Anterior cingulate cortex (tissue), 58 donors: ENCODE measurements around the gene NDOR1.

Experiments
- DNase-seq, 58 donors: peaks; one replicate each; lab custom pipeline; 2025; lab: John Stamatoyannopoulos, UW

Gene NDOR1

GRCh38 chr9:137179761-137180160 is 25.7 kb upstream of the NDOR1 start:
- DNase-seq, result no peak

- DNase-seq, result no peak
Measured at GRCh38 chr9:137180491-137180890, 25.0 kb upstream of the NDOR1 start.

GRCh38 chr9:137181680-137182079 is 23.8 kb upstream of the NDOR1 start:
- no peak for DNase-seq

- no peak for DNase-seq
Measured at GRCh38 chr9:137182836-137183235, 22.7 kb upstream of the NDOR1 start.

GRCh38 chr9:137183980-137184595 is 21.4 kb upstream of the NDOR1 start:
- no peak for DNase-seq

GRCh38 chr9:137184881-137185660 is 20.4 kb upstream of the NDOR1 start:
- DNase-seq, result no peak

- DNase-seq, result no peak
Measured at GRCh38 chr9:137185921-137186320, 19.6 kb upstream of the NDOR1 start.

GRCh38 chr9:137186385-137186784 is 19.1 kb upstream of the NDOR1 start:
- DNase-seq, result no peak

- no peak for DNase-seq
Measured at GRCh38 chr9:137187386-137187785, 18.1 kb upstream of the NDOR1 start.

GRCh38 chr9:137188086-137188489 is 17.4 kb upstream of the NDOR1 start:
- no peak for DNase-seq

GRCh38 chr9:137188490-137189296 is 16.8 kb upstream of the NDOR1 start, which contains the start of the genes ANAPC2 and SSNA1:
ANAPC2 (minus strand) TSS chr9:137188560; CDS start chr9:137188532, 28 bp downstream.
SSNA1 (plus strand) TSS chr9:137188676; CDS start chr9:137188727, 51 bp downstream.
- peak; percentile 30 to 95 (median 90) for DNase-seq

GRCh38 chr9:137189297-137190295 is 15.9 kb upstream of the NDOR1 start:
- no peak for DNase-seq

GRCh38 chr9:137190315-137190856 is 15.1 kb upstream of the NDOR1 start:
- no peak for DNase-seq

- DNase-seq, result no peak
Measured at GRCh38 chr9:137191245-137191644, 14.3 kb upstream of the NDOR1 start.

GRCh38 chr9:137191691-137192447 is 13.6 kb upstream of the NDOR1 start:
- DNase-seq, result peak in 48 of 58 donors; percentile 8 to 87 (median 58)

- DNase-seq, result no peak
Measured at GRCh38 chr9:137192448-137192780, 13.1 kb upstream of the NDOR1 start.

- no peak for DNase-seq
Measured at GRCh38 chr9:137192859-137193258, 12.6 kb upstream of the NDOR1 start.

- no peak for DNase-seq
Measured at GRCh38 chr9:137193771-137194170, 11.7 kb upstream of the NDOR1 start.

GRCh38 chr9:137194388-137194787 is 11.1 kb upstream of the NDOR1 start:
- peak in 55 of 58 donors; percentile 22 to 97 (median 82) for DNase-seq
